Mesenchymal stem cell (in vitro differentiated cells and primary cell): ENCODE measurements around the gene ATP6V1G2.

Source experiments
- DNase-seq: peaks from one replicate; pipeline ENCODE4 v3.0.0-alpha.2; 2013
- H2AFZ ChIP-seq: one replicate; pipeline ENCODE4 v1.6.1; 2013; ENCODE audit warnings: low read depth, mild to moderate bottlenecking, control low read depth, inconsistent platforms, low read length, moderate library complexity
- H2AK5ac ChIP-seq: 2 replicates; pipeline ENCODE4 v1.6.1; 2013; ENCODE audit warnings: low read length, moderate library complexity, mild to moderate bottlenecking, inconsistent platforms; ENCODE audit not compliant: severe bottlenecking
- H2BK120ac ChIP-seq: one replicate; pipeline ENCODE4 v1.6.1; 2013; ENCODE audit warnings: low read depth, mild to moderate bottlenecking, inconsistent platforms, low read length, moderate library complexity
- H2BK12ac ChIP-seq, 2 experiments: one replicate each; pipeline ENCODE4 v1.6.1; 2013; ENCODE audit warnings: inconsistent platforms in 2 of 2, low read length in 2 of 2, mild to moderate bottlenecking in 2 of 2, moderate library complexity in 2 of 2, control low read depth in 1 of 2
- H2BK15ac ChIP-seq: one replicate; pipeline ENCODE4 v1.6.1; 2013; ENCODE audit warnings: mild to moderate bottlenecking, low read depth, inconsistent platforms; ENCODE audit not compliant: poor library complexity, severe bottlenecking
- H2BK5ac ChIP-seq: 2 replicates; pipeline ENCODE4 v1.6.1; 2013; ENCODE audit warnings: low read depth, mild to moderate bottlenecking, low read length, control low read depth, inconsistent platforms; ENCODE audit not compliant: poor library complexity, severe bottlenecking
- H3K14ac ChIP-seq, 2 experiments: one replicate each; pipeline ENCODE4 v1.6.1; 2013; ENCODE audit warnings: inconsistent platforms in 2 of 2, low read length in 2 of 2, control low read depth in 1 of 2, mild to moderate bottlenecking in 1 of 2, moderate library complexity in 1 of 2
- H3K18ac ChIP-seq, 2 experiments: one replicate each; pipeline ENCODE4 v1.6.1; 2013; ENCODE audit warnings: inconsistent platforms in 2 of 2, low read length in 2 of 2, control low read depth in 1 of 2, low read depth in 1 of 2, mild to moderate bottlenecking in 1 of 2
- H3K23ac ChIP-seq, 2 experiments: one replicate each; pipeline ENCODE4 v1.6.1; 2013; ENCODE audit warnings: inconsistent platforms in 2 of 2, low read length in 2 of 2, mild to moderate bottlenecking in 2 of 2, moderate library complexity in 2 of 2, control low read depth in 1 of 2
- H3K27ac ChIP-seq: 2 replicates; pipeline ENCODE4 v1.5.1; 2013; ENCODE audit warnings: mild to moderate bottlenecking, moderate library complexity, low read length, control low read depth, inconsistent platforms; ENCODE audit not compliant: poor library complexity, severe bottlenecking
- H3K27me3 ChIP-seq, 2 experiments: 2 replicates each; pipeline versions ENCODE4 v1.6.1 to v1.7.0; 2013; ENCODE audit warnings: low read length in 2 of 2, mild to moderate bottlenecking in 2 of 2, moderate library complexity in 2 of 2, control low read depth in 1 of 2, inconsistent platforms in 1 of 2; ENCODE audit not compliant: control insufficient read depth in 1 of 2, insufficient read depth in 1 of 2
- H3K36me3 ChIP-seq, 2 experiments: 2 replicates each; pipeline versions ENCODE4 v1.6.1 to v1.7.0; 2013; ENCODE audit warnings: low read length in 2 of 2, control low read depth in 1 of 2, inconsistent platforms in 1 of 2, low read depth in 1 of 2, mild to moderate bottlenecking in 1 of 2; ENCODE audit not compliant: insufficient read depth in 2 of 2, control insufficient read depth in 1 of 2
- H3K4ac ChIP-seq, 2 experiments: one replicate each; pipeline ENCODE4 v1.6.1; 2013; ENCODE audit warnings: inconsistent platforms in 2 of 2, low read length in 2 of 2, mild to moderate bottlenecking in 2 of 2, moderate library complexity in 2 of 2, control low read depth in 1 of 2, low read depth in 1 of 2
- H3K4me1 ChIP-seq: 2 replicates; pipeline ENCODE4 v1.6.1; 2013; ENCODE audit warnings: low read depth, low read length, control low read depth; ENCODE audit not compliant: control insufficient read depth, insufficient read depth
- H3K4me2 ChIP-seq: 2 replicates; pipeline ENCODE4 v1.6.1; 2013; ENCODE audit warnings: low read length, mild to moderate bottlenecking, inconsistent platforms; ENCODE audit not compliant: poor library complexity, severe bottlenecking
- H3K4me3 ChIP-seq, 2 experiments: 2 replicates each; pipeline versions ENCODE4 v1.5.1 to v1.7.0; 2013; ENCODE audit warnings: low read length in 2 of 2, mild to moderate bottlenecking in 2 of 2, control low read depth in 1 of 2, low read depth in 1 of 2; ENCODE audit not compliant: insufficient read depth in 1 of 2
- H3K79me1 ChIP-seq: replicated peaks from 2 replicates; pipeline ENCODE4 v1.6.1; 2013; ENCODE audit warnings: mild to moderate bottlenecking, control low read depth, low read length, inconsistent platforms; ENCODE audit not compliant: poor library complexity, severe bottlenecking
- H3K9ac ChIP-seq: 2 replicates; pipeline ENCODE4 v1.7.0; 2013; ENCODE audit warnings: mild to moderate bottlenecking, low read length, moderate library complexity
- H3K9me3 ChIP-seq: 2 replicates; pipeline ENCODE4 v1.7.0; 2013; ENCODE audit warnings: mild to moderate bottlenecking, low read length; ENCODE audit not compliant: control insufficient read depth
- H4K8ac ChIP-seq: one replicate; pipeline ENCODE4 v1.6.1; 2013; ENCODE audit warnings: inconsistent platforms, mild to moderate bottlenecking, low read length, moderate library complexity
- H4K91ac ChIP-seq: one replicate; pipeline ENCODE4 v1.6.1; 2013; ENCODE audit warnings: mild to moderate bottlenecking, low read length, inconsistent platforms
- WGBS: methylation state at CpG from one replicate; pipeline ENCODE4 v1.1.7; 2013; ENCODE audit warnings: mixed read lengths; 5-methylcytosine and 5-hydroxymethylcytosine counted together

ATP6V1G2 gene

GRCh38 chr6:31574106-31575061 lies 28.0 kb upstream of the ATP6V1G2 start:
- no peaks in the 10 kb centered on the region for H3K9me3 ChIP-seq
- no peak overlapping the region for H3K4me3 ChIP-seq
- H3K27me3 ChIP-seq = peaks cover 0 to 10% of the 10 kb centered on the region in 2 experiments
- no peak for DNase-seq
- no peak overlapping the region for H3K4me2 ChIP-seq
- no peak overlapping the region for H4K91ac ChIP-seq
- H3K27ac ChIP-seq = no peak overlapping the region
- no peaks in the 10 kb centered on the region for H3K79me1 ChIP-seq
- no peak overlapping the region for H2BK5ac ChIP-seq
- no peak overlapping the region for H3K4ac ChIP-seq
- no peak overlapping the region for H3K9ac ChIP-seq
- H3K18ac ChIP-seq = no peak overlapping the region
- H3K36me3 ChIP-seq = no peaks in the 10 kb centered on the region
- no peak overlapping the region for H2BK120ac ChIP-seq
- H2AFZ ChIP-seq = no peak overlapping the region
- H2BK12ac ChIP-seq = no peak overlapping the region
- H4K8ac ChIP-seq = no peak overlapping the region
- H3K23ac ChIP-seq = no peak overlapping the region
- peaks cover 5% of the 10 kb centered on the region for H3K4me1 ChIP-seq
- no peak overlapping the region for H3K14ac ChIP-seq
- WGBS = 91% methylated on average over 14 of the region's 14 CpGs
- no peak overlapping the region for H2BK15ac ChIP-seq
- H2AK5ac ChIP-seq = no peak overlapping the region

- peaks cover 2% of the 10 kb centered on the region for H3K4me1 ChIP-seq
- no peak overlapping the region for H3K14ac ChIP-seq
- no peak overlapping the region for H3K4me2 ChIP-seq
- no peak overlapping the region for H2AFZ ChIP-seq
- H3K23ac ChIP-seq = no peak overlapping the region
- H3K9ac ChIP-seq = no peak overlapping the region
- peaks cover 0 to 10% of the 10 kb centered on the region in 2 experiments for H3K27me3 ChIP-seq
- H3K18ac ChIP-seq = no peak overlapping the region
- H3K79me1 ChIP-seq = no peaks in the 10 kb centered on the region
- H2AK5ac ChIP-seq = no peak overlapping the region
- no peak for DNase-seq
- WGBS = 85% methylated on average over 9 of the region's 9 CpGs
- H2BK15ac ChIP-seq = no peak overlapping the region
- H3K4me3 ChIP-seq = no peak overlapping the region
- H4K91ac ChIP-seq = no peak overlapping the region
- no peak overlapping the region for H2BK120ac ChIP-seq
- H4K8ac ChIP-seq = no peak overlapping the region
- no peak overlapping the region for H2BK12ac ChIP-seq
- no peak overlapping the region for H2BK5ac ChIP-seq
- no peaks in the 10 kb centered on the region for H3K36me3 ChIP-seq
- H3K27ac ChIP-seq = no peak overlapping the region
- no peak overlapping the region for H3K4ac ChIP-seq
- H3K9me3 ChIP-seq = no peaks in the 10 kb centered on the region
Measured at GRCh38 chr6:31573239-31574105, 27.1 kb upstream of the ATP6V1G2 start.

GRCh38 chr6:31572041-31572911 lies 25.9 kb upstream of the ATP6V1G2 start, which contains the start of gene LTA:
TSS of gene LTA (plus strand) at chr6:31572289. CDS start at chr6:31572743, 454 bp downstream.
- Histone ChIP-seq H3K4me3 (no peak within 1 kb of the TSS), H3K79me1 (no peaks in the 10 kb centered on the region), H4K8ac (no peak within 1 kb of the TSS), H3K4me2 (no peak within 1 kb of the TSS), H2AK5ac (no peak within 1 kb of the TSS), H3K27ac (no peak within 1 kb of the TSS), H2BK12ac (no peak within 1 kb of the TSS), H3K36me3 (no peaks in the 10 kb centered on the region), H3K18ac (no peak within 1 kb of the TSS), H3K9ac (no peak within 1 kb of the TSS), H3K9me3 (no peaks in the 10 kb centered on the region), H2BK15ac (peak within 1 kb of the TSS; percentile 57), H3K23ac (no peak within 1 kb of the TSS), H2BK5ac (no peak within 1 kb of the TSS), H4K91ac (no peak within 1 kb of the TSS), H3K14ac (no peak within 1 kb of the TSS), H3K27me3 (peaks cover 0 to 10% of the 10 kb centered on the region in 2 experiments), H3K4ac (no peak within 1 kb of the TSS), H3K4me1 (no peaks in the 10 kb centered on the region), H2BK120ac (no peak within 1 kb of the TSS), H2AFZ (no peak within 1 kb of the TSS)
- WGBS = 92% methylated on average over 27 of the region's 27 CpGs
- no peak for DNase-seq
